Stimulated activated CD4-positive, alpha-beta T cell treated with anti-CD3 and anti-CD28 coated beads, Interleukin-4, amount 100 ng/mL, for 48 hours (primary cell): ENCODE data around the gene ZNF592.
A peak's percentile ranks its signal among the peaks of the same experiment; 100 is the strongest.
"Not testable (repeated sequence)": the region's sequence is repeated elsewhere in the genome, so short reads cannot be mapped to it uniquely, and the experiment has no call there.

Source experiments
- DNase-seq, 2 donors: peaks; one replicate each; pipeline ENCODE4 v3.0.0-alpha.2; 2020; ENCODE audit warnings: low read depth in 2 of 2

Gene ZNF592

DNA sequence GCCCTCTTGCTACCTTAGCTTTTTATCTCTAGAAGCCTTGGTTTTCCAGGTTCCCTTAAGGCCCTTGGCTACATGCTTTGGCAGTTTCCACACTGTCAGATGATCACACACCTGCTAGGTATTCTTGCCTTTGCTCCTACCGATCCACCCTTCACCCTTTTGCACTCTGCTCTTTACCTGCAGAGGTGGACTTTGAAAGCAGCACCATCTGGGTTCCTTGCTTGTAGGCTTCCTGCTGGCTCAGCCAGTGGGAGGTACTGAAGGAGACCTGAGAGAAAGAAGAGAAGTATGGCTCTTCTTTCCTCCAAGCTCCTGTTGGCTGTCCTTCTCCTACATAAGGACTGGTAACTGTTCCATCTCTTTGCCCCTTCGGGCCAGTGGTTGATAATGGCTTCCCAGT, 7.3 kb upstream of the ZNF592 start:
- no peak for DNase-seq

DNA sequence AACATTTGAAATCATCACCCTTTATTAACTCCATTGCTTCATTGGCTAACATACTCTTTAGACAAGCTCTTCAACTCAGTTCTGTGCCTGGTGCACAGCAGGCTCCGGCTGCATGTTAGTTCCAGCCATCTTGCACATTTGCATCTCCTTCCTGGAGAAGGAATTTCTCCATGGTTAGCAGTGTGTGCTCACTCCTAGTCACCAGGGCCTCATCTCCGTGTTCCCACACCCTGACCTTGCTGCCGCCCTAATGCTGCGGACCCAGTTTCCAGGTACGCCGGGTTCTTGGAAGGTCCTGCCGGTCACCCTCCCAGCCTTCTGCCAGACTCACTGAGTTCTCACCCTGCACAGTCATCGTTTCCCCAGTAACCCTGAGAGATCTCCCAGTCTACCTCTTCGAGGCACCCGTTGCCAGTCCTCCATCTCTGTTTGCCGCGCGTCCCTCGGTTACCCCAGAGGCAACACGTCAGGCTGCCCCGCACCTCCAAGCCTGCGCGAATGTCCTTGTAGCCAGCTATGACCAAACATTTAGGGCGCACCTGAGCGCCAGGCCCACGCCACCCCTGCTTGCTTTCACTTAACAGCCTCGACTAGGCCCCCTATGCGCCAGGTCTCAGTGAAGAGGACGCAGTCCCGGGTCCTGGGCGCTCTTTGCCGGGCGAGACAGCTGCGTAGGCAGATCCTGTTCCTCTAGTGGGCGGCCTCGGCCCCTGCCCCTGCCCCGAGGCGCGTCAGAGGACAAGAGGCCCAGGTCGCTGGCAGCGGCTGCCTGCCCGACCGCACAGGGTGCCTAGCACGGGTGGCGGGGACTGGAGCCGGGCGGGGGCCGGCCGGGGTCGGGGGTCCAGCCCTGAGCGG, 747 bp upstream of the ZNF592 start:
- DNase-seq = peak; percentile 52 to 59

DNA sequence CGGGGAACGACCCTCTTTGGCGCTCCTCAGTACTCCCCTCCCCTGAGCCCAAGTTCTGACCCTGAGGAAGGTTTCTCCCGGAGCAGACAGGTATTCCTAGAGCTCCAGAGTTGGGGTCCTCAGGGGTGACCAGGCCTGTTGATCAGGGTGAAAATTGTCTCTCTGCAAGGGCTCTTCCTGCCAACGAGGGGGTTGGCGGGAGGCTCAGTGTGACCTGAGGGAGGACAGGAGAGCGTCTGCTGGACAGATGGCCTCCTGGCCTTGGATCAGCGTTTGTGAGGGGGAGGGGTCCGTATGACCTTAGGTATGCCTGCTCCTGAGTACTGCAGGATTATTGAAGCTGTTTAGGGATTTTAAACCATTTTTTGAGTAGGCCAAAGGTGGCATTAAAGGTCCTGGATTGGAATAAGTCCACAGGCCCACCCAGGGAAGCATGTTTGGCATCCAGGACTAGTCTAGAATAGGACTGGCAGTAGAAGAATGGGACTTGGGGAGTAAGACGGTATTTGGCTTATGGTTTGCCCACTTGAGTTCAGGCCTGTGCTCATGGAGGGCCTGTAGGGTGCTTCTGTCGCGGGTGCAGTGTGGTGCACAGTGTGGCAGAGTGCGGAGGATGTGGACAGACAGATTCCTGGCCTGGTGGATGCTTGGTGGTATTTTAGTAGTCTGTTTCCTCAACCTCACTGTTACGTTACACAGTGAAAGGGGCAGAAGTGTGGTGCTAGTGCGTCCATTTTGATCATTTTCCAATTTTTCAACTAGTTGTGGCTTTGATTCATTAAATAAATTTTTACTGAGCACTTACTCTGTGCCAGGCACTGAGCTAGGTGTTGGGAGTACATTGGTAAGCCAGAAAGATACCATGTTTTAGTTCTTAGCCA, 959 bp downstream of the ZNF592 start:
- peak in 1 of 2 donors; percentile 35 for DNase-seq

DNA sequence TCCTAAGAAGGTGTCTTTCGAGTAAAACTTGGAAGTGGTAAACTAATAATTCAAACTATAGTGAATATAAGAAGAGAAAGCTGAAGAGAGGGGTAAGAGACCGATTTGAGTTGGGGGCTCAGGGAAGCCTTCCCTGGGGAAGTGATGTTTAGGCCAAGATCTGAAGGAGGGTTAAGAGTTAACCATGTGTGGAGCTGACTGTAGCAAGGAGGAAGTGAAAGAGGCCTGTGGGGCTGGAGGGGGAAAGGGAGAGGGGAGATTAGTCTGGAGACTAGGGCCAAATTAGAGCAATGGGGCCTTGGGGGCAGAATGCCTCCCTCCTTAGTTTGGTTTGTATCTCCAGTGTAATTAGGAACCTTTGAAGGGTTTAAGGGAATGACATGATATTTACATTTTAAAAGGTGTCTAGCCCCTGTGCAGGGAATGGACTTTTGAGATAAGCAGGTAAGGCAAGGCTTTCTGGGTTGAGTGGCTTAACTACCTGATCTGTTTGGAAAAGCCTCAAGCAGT, 2.2 kb downstream of the ZNF592 start:
- DNase-seq = no peak

DNA sequence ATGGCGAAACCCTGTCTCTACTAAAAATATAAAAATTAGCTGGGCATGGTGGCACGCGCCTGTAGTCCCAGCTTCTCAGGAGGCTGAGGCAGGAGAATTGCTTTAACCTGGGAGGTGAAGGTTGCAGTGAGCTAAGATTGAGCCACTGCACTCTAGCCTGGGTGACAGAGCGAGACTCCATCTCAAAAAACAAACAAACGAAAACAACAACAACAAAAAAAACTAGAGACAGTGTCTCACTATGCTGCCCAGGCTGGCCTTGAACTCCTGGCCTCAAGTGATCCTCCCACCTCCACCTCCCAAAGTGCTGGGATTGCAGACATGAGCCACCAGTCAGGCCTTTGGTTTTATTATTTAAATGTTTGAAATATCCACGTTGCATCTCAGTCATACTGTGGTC, 3.3 kb downstream of the ZNF592 start:
- not testable (repeated sequence) for DNase-seq

DNA sequence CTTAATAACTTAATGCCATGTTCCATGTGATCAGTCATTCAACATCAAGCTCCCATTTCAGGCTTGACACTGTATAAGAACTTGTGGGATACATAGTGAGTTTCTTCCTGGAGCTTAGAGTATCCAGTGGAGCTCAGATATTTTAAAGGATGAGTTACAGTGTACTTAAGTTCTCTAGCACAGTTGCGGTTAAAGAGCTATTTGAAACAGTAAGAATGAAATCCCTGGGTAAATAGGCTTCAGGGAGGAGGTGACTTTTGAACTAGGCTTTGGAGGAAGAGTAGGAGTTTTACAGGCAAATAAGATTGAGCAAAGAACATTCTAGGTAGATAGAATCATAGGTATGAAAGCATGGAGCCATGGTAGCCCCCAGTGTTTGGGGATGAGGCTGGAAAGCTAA, 3.8 kb downstream of the ZNF592 start:
- no peak for DNase-seq

DNA sequence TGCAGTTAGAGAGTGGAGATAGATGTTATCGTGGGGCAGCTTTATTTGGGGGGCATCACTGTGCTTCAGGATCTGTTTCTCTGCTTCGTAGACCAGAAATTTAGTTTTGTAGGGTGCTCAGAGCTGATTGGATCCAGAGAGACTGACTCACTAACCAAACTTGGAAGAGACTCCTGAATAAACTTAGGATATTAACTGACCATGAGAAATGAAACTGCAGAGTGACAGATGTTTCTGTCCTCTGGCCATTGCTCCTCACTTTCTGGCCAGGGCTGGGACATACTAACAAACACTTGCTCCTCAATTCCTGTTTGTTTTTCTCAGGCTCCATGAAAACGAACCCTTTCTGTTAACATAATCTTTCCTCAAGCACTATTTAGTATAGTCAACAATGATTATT, 4.3 kb downstream of the ZNF592 start:
- no peak for DNase-seq

DNA sequence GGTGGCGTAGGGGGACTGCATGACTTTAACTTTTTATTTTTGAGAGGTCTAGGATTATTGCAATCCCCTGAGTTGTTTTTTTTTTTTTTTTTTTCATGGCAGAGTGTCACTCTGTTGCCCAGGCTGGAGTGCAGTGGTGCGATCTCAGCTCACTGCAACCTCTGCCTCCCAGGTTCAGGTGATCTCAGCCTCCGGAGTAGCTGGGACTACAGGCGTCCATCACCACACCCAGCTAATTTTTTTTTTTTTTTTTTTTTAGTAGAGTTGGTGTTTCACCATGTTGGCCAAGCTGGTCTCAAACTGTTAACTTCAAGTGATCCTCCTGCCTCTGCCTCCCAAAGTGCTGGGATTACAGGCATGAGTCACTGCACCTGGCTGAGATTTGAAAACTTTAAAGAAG, 6.5 kb downstream of the ZNF592 start:
- DNase-seq = not testable (repeated sequence)

DNA sequence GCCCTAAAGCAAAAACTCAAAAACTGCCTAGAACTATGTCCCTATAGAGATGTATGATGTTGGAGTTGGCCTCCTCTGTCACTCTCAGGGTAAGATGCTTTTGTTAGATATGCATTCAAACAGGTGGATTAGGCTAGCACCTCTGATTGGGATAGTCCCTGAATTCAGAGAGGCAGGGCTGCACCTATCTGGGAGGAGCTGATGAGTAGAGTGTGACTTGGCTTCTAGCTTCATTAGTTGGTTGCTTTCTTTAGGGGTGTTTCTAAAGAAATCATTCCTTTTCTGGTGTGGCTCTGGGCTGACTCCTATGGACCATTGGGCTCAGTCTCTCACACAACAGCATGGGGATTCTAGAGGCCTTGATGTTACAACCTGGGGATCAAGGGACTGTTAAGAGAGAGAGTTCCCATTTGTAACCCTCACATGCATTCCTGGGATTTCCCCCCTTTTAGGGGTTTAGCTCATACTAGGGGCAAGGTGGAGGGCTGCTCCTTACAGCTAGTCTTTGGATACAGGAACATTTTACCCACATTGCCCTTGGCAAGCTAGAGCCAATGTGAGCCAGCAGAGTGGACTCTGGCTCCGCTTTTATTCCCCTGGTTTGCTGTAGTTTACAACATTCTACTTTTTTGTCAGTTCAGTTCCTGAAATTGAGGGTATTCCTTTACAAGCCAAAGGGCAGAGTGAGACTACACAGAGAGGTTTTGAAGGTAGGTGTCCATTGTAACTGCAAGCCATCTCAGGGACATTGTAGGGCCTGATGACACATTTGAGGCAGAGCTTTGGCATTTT, 7.5 kb downstream of the ZNF592 start:
- no peak for DNase-seq

DNA sequence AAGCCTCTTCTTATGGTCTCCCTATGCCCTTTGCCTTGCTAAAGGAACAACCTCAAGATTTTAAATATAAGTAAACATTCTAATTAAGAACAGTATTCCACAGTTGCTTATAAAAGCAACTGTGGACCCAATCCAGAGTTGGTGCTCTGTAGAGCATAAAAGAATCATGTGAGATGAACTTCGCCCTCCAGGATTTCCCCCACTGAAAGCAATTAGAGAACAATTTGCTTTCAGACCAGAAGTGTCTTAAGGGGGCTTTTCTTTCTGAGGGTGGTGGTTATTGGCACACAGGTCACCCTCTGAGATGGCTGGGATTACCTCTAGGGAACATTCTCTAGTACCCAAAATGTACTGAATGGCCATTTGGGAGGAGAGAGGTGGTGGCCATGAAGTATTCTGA, 10.6 kb downstream of the ZNF592 start:
- DNase-seq = no peak

DNA sequence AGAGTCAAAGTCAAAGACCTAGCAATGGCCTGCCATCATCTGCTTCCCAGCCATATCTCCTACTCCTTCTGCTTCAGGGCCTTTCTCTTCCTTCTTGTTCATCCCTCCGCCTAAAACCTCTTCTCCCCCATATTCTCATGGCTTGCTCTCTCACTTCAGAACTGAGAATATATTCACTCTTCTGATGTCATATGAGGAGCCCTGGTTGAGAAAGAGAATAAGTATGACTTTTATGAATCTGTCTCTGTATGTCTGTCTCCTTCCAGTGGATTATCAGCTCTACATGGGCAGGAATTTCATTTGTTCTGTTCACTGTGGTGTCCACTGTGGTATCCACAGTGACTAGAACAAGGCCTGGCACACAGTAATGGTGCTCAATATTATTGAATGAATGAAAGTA, 11.8 kb downstream of the ZNF592 start:
- no peak for DNase-seq

DNA sequence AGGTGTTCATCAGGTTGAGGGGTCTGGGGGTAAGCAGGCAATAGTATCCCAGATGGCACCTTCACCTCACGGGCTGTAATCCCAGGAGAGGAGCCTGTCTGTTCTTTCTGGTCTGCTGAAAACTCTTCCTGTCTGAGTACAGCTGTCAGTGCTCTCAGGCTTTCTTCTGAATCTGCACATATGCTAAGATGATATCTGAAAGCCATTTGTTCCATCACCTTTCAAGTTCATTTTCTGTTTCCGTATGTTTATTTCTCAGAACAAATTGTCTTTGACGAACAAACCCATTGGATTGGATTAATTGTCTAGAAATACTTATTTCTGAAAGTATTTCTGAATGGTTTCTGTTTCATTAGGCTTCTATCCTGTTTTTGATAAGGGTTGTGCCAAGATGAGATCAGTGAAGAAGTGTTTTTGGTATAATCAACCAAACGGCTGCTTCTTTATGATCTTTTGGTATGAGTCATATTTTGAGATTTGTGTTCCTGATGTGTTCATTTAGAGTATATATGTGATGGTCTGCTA, 13.3 kb downstream of the ZNF592 start:
- no peak for DNase-seq

DNA sequence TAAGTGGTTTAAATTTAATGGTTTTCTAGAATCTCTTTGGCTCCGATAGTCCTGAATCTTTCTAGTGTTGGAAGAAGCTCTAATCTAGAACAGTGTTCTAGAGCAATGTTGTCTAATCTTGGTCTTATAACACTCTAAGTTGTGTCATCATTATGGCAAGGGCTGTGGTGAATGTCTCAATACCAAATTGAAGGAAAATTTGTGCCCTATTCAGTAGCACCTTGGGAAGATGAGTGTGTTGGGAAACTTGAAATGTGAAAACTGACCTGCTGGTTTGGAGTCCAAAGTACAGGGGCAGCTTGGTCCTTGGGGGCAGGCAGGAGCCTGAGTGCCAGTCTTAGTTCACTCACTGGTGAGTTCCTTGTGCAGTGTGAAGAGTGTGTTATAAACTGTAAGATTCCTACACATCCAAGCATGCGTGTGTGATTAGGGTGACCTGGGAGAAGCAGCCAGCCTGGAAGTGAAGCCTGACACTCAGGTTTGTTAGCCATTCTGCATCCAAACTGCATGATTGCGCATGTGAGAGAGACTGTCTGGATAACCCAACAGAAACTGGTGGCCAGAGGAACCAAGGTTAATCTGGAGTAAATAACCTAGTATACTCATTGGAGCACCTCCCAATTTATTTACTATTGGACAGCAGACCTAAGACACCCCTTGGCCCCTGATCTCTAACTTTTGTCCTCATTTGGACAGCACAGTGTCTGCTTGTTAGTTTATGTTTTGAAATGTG, 14.6 kb downstream of the ZNF592 start:
- no peak for DNase-seq

DNA sequence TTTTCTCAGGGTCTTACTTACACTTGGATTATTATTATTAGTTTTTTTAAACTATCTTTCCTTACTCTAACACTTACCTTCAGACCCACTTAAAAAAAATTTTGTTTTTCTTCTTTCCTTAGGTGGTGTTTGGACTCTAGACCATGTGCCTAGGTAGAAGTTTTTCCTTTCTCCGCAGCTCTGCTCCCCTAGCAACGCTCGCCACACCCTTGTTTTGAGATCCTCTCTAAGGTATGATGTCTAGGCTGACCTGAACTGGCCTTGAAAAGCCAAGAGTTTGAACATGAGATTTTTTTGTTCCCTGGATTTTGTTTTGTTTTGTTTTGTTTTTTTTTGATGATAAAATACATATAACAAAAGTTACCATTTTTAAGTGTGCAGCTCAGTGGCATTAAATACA, 16.2 kb downstream of the ZNF592 start:
- no peak for DNase-seq

DNA sequence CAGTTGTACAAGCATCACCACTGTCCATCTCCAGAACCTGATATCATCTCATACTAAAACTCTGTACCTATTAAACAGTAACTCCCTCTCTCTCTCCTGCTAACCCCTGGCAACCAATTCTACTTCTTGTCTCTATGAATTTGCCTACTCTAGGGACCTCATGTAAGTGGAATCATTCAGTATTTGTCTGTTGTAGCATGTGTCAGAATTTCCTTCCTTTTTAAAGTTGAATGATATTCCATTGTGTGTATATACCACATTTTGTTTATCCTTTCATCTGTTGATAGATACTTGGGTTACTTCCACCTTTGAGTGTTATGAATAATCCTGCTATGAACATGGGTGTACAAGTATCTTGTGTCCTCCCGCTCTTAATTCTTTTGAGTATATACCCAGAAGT, 16.6 kb downstream of the ZNF592 start:
- no peak for DNase-seq

DNA sequence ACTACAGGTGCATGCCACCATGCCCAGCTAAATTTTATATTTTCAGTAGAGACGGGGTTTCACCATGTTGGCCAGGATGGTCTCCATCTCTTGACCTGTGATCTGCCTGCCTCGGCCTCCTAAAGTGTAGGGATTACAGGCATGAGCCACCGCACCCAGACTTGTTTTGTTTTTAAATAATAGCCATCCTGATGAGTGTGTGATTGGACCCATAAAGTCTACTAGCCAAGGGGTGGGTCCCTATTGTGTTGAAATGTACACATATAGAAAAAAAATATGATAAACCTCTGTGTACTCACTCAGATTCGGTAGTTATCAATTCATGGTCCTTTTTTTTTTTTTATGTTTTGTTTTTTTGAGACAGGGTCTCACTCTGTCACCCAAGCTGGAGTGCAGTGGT, 17.3 kb downstream of the ZNF592 start:
- DNase-seq = no peak

DNA sequence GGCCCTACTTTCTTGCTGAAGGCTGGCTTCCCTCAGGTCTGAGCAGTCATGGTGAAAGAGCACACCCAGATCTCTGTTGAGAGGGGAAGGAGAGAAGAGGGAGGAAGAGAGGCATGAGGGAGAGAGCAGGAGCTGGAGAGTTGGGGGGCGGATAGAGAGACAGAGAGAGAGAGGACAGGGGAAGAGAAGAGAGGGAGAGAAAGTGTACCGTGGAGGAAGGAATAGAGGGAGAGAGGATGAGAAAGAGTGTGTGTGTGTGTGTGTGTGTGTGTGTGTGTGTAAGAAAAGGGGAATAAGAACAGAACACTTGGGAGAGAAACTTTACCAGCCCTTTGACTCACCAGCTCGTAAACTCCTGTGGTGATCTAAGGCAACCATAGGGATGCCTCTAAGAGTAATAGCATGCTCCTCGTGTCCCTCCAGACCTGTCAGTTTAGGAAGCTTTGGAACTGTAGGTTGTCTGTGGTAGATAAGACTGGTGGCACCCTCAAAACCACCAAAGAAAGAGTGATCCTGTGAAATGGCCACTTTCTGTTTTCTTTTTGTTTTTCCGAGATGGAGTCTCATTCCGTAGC, 18.2 kb downstream of the ZNF592 start:
- DNase-seq = no peak

DNA sequence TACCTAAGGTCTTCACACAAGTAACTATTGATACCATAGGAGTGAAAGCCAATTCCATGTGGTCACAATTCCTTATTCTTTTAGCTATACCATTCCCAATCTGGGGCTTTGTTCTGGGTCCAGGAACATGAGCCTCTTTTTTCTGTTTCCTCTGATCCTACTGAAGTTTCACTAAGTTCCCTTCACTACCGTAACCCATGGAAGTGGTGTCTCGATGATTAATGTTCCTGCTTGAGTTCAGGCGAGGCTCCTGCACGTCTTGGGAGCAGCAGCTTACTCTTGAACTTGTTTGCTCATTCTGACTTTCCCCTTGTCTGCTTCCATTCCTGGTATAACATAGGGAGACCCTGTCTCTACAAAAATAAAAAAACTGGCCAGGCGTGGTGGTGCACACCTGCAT, 23.6 kb downstream of the ZNF592 start:
- DNase-seq = no peak

DNA sequence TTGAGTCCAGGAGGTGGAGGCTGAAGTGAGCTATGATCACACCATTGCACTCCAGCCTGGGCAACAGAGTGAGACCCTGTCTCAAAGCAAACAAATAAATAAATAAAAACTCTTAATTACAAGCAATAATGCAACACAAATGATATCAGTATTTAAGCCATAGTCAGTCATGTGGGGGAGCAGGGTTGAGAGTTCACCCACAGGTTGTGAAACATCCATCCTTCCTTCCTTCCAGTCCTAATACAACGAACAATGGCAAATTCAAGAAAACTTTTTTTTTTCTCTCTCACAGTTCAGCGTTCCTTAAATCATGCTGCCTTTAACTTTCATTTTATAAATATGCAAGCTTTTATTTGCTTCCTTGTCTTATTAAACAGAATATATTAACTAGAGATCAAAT, 24.1 kb downstream of the ZNF592 start:
- no peak for DNase-seq

DNA sequence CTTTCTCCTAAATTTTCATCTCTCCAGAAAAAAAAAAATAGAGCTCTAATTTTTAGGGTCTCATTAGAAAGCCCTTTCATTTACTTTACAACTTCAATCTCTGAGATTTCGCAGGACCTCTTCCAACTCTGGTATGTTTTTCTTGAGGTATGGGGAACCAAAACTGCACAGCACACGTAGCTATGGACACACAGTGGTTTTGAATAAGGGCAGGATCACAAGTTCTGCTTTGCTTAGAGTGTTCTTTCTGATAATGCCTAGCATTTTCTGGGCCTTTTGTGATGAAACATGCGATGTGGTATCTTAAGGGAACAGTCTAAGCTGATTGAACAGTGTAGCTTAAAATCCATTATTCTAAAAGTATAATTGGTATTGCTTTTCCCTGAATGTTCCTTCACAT, 25.3 kb downstream of the ZNF592 start:
- DNase-seq = no peak
